ENCODE measurements around the gene TECPR1.
A peak's percentile ranks its signal among the peaks of the same experiment; 100 is the strongest.

TECPR1 gene

GRCh38 chr7:98210513-98211220, 41.4 kb downstream of the TECPR1 start:
- DNase-seq, result peak; percentile 10

GRCh38 chr7:98209166-98209920, 42.7 kb downstream of the TECPR1 start:
- DNase-seq, result no peak

- DNase-seq, result no peak
Measured at GRCh38 chr7:98206451-98207330, 45.3 kb downstream of the TECPR1 start.

- DNase-seq, result no peak
Measured at GRCh38 chr7:98205162-98205845, 46.7 kb downstream of the TECPR1 start.

GRCh38 chr7:98204670-98205069, 47.4 kb downstream of the TECPR1 start:
- DNase-seq, result no peak

- no peak for DNase-seq
Measured at GRCh38 chr7:98203964-98204605, 47.9 kb downstream of the TECPR1 start.

- DNase-seq, result no peak
Measured at GRCh38 chr7:98203261-98203963, 48.6 kb downstream of the TECPR1 start.

GRCh38 chr7:98202367-98203195, 49.5 kb downstream of the TECPR1 start:
- DNase-seq, result no peak

- no peak for DNase-seq
Measured at GRCh38 chr7:98200364-98200763, 51.7 kb downstream of the TECPR1 start.

GRCh38 chr7:98199131-98199530, 52.9 kb downstream of the TECPR1 start:
- no peak for DNase-seq

GRCh38 chr7:98196706-98197605, 55.1 kb downstream of the TECPR1 start:
- DNase-seq, result no peak

GRCh38 chr7:98194672-98195457, 57.2 kb downstream of the TECPR1 start:
- DNase-seq, result peak; percentile 12

- DNase-seq, result no peak
Measured at GRCh38 chr7:98194186-98194585, 57.8 kb downstream of the TECPR1 start.

GRCh38 chr7:98193474-98194180, 58.4 kb downstream of the TECPR1 start:
- DNase-seq, result no peak

- DNase-seq, result peak; percentile 6
Measured at GRCh38 chr7:98192781-98193457, 59.1 kb downstream of the TECPR1 start.

GRCh38 chr7:98191668-98192431, 60.2 kb downstream of the TECPR1 start:
- DNase-seq, result no peak

- DNase-seq, result no peak
Measured at GRCh38 chr7:98189559-98189958, 62.5 kb downstream of the TECPR1 start.
